C4-2B (cell line): ENCODE results near the gene TSPAN18.

Experiments used
- ZFX ChIP-seq: fragments of 450-650 bp; IDR thresholded peaks from 2 replicates; pipeline ENCODE4 v1.6.1; 2017
- TF ChIP-seq, protein P1 (sequence below): fragments of 450-650 bp; conservative IDR thresholded peaks from 2 replicates; pipeline ENCODE4 v1.5.1; 2017; ENCODE audit warnings: mild to moderate bottlenecking

DNA sequence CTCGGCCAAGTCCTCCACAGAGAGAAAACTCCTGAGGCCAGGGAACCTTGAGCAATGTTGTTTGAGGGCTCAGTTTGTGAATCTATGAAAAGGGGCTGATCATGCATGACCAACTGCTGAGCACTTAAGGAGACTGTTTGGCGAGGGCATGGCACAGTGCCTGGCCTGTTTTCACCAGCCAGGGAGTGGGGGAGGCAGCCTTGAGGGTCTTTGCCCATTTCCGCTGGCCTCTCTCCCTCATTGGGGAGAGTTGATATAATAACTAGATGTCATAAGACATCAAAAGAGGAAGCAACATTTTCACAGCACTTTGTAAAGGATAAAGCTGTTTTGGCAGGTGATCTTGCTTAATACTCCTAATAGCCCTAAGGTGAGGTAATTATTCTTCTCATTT lies 113.3 kb downstream of the TSPAN18 start:
- TF ChIP-seq, protein P1, sequence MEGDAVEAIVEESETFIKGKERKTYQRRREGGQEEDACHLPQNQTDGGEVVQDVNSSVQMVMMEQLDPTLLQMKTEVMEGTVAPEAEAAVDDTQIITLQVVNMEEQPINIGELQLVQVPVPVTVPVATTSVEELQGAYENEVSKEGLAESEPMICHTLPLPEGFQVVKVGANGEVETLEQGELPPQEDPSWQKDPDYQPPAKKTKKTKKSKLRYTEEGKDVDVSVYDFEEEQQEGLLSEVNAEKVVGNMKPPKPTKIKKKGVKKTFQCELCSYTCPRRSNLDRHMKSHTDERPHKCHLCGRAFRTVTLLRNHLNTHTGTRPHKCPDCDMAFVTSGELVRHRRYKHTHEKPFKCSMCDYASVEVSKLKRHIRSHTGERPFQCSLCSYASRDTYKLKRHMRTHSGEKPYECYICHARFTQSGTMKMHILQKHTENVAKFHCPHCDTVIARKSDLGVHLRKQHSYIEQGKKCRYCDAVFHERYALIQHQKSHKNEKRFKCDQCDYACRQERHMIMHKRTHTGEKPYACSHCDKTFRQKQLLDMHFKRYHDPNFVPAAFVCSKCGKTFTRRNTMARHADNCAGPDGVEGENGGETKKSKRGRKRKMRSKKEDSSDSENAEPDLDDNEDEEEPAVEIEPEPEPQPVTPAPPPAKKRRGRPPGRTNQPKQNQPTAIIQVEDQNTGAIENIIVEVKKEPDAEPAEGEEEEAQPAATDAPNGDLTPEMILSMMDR = no peak
- no peak for TF ChIP-seq ZFX
